ENCODE results near the gene WBP1L.
"Not testable (repeated sequence)": the region's sequence is repeated elsewhere in the genome, so short reads cannot be mapped to it uniquely, and the experiment has no call there.

The WBP1L gene

GRCh38 chr10:102813734-102814452, 70.1 kb downstream of the WBP1L start:
- DNase-seq, result no peak

GRCh38 chr10:102814453-102814871, 70.7 kb downstream of the WBP1L start:
- no peak for DNase-seq

- DNase-seq, result no peak
Measured at GRCh38 chr10:102814873-102815661, 71.3 kb downstream of the WBP1L start.

GRCh38 chr10:102815790-102816549, 72.2 kb downstream of the WBP1L start:
- DNase-seq, result no peak

- no peak for DNase-seq
Measured at GRCh38 chr10:102817175-102817574, 73.4 kb downstream of the WBP1L start.

- DNase-seq, result no peak
Measured at GRCh38 chr10:102819054-102819453, 75.3 kb downstream of the WBP1L start.

- not testable (repeated sequence) for DNase-seq
Measured at GRCh38 chr10:102820008-102820407, 76.3 kb downstream of the WBP1L start.

GRCh38 chr10:102822222-102822621, 78.5 kb downstream of the WBP1L start:
- DNase-seq, result no peak

GRCh38 chr10:102824664-102825063, 80.9 kb downstream of the WBP1L start:
- no peak for DNase-seq

GRCh38 chr10:102826148-102826796, 82.5 kb downstream of the WBP1L start:
- DNase-seq, result no peak

- no peak for DNase-seq
Measured at GRCh38 chr10:102827597-102827975, 83.8 kb downstream of the WBP1L start.

GRCh38 chr10:102831322-102832071, 87.7 kb downstream of the WBP1L start:
- DNase-seq, result no peak

- DNase-seq, result no peak
Measured at GRCh38 chr10:102832248-102832647, 88.5 kb downstream of the WBP1L start.

GRCh38 chr10:102832987-102833386, 89.2 kb downstream of the WBP1L start:
- DNase-seq, result no peak

- no peak for DNase-seq
Measured at GRCh38 chr10:102834143-102834542, 90.4 kb downstream of the WBP1L start.

GRCh38 chr10:102835007-102835482, 91.3 kb downstream of the WBP1L start:
- DNase-seq, result peak; percentile 76

GRCh38 chr10:102837230-102837721, 93.5 kb downstream of the WBP1L start, which contains the start of gene CYP17A1:
Gene CYP17A1, minus strand, starts transcription at chr10:102837413. Its CDS starts 52 bp downstream, at chr10:102837361.
- DNase-seq, result no peak

- DNase-seq, result not testable (repeated sequence)
Measured at GRCh38 chr10:102838276-102838927, 94.7 kb downstream of the WBP1L start.

- DNase-seq, result no peak
Measured at GRCh38 chr10:102841827-102842345, 98.1 kb downstream of the WBP1L start.

- not testable (repeated sequence) for DNase-seq
Measured at GRCh38 chr10:102843139-102843538, 99.4 kb downstream of the WBP1L start.

Data from stimulated activated CD4-positive, alpha-beta T cell treated with anti-CD3 and anti-CD28 coated beads, Interleukin-1b, Interleukin-23, amount 100 ng/mL, for 48 hours (primary cell).